ENCODE results near the gene MRPS27. TPM values are rescaled to one million over a fixed set of nuclear protein-coding genes. Genes with fewer than 3 reads are reported as not detected.
A peak's percentile ranks its signal among the peaks of the same experiment; 100 is the strongest.

The MRPS27 gene
- total RNA-seq: 80.1 and 88.2 TPM in 2 replicates

- H3K4me1 Mint-ChIP-seq (ENCODE audit: low read depth): peaks cover 41% of the 10 kb centered on the region
- no peaks in the 10 kb centered on the region for H3K27me3 Mint-ChIP-seq (ENCODE audit: insufficient read depth)
- H3K27ac Mint-ChIP-seq: peak within 1 kb of the TSS; percentile 83
- H3K4me3 Mint-ChIP-seq: peak within 1 kb of the TSS; percentile 95
- H3K36me3 Mint-ChIP-seq (ENCODE audit: low read depth): peaks cover 30% of the 10 kb centered on the region
- intact Hi-C loops (cut with micrococcal nuclease): loop anchor here (1.0 to 10.0 kb wide), 6 partner anchors 12 to 1175 kb away; partner anchors contain the start of genes BTF3 and MCCC2
- DNase-seq (ENCODE audit: low spot score): peak; percentile 93
- no peaks in the 10 kb centered on the region for H3K9me3 Mint-ChIP-seq
Measured at GRCh38 chr5:72319976-72320752, at the start of gene MRPS27, which contains the start of gene PTCD2. TSS of gene MRPS27 (minus strand) at chr5:72320240. CDS start at chr5:72320221, 19 bp downstream. TSS of gene PTCD2 (plus strand) at chr5:72320373. CDS start at chr5:72320383, 10 bp downstream.

- H3K4me1 Mint-ChIP-seq (ENCODE audit: low read depth): no peaks in the 10 kb centered on the region
- H3K9me3 Mint-ChIP-seq: no peaks in the 10 kb centered on the region
- intact Hi-C loops (cut with micrococcal nuclease): loop anchor here (10.0 kb wide), 1 partner anchor 445 kb away; the partner anchor contains the start of gene TNPO1
- no peak overlapping the region for H3K27ac Mint-ChIP-seq
- no peak for DNase-seq (ENCODE audit: low spot score)
- no peaks in the 10 kb centered on the region for H3K36me3 Mint-ChIP-seq (ENCODE audit: low read depth)
- no peaks in the 10 kb centered on the region for H3K27me3 Mint-ChIP-seq (ENCODE audit: insufficient read depth)
- H3K4me3 Mint-ChIP-seq: no peak overlapping the region
Measured at GRCh38 chr5:72369711-72370110, 49.7 kb upstream of the MRPS27 start.

- Mint-ChIP-seq H3K36me3 (ENCODE audit: low read depth) (peaks cover 2% of the 10 kb centered on the region), H3K27me3 (ENCODE audit: insufficient read depth) (no peaks in the 10 kb centered on the region), H3K9me3 (no peaks in the 10 kb centered on the region), H3K4me1 (ENCODE audit: low read depth) (no peaks in the 10 kb centered on the region), H3K27ac (no peak overlapping the region), H3K4me3 (no peak overlapping the region)
- no peak for DNase-seq (ENCODE audit: low spot score)
- intact Hi-C loops (cut with micrococcal nuclease): loop anchor here (10.0 kb wide), 1 partner anchor 446 kb away; the partner anchor contains the start of gene TNPO1
Measured at GRCh38 chr5:72369301-72369700, 49.3 kb upstream of the MRPS27 start.

- no peaks in the 10 kb centered on the region for H3K9me3 Mint-ChIP-seq
- no peaks in the 10 kb centered on the region for H3K27me3 Mint-ChIP-seq (ENCODE audit: insufficient read depth)
- H3K27ac Mint-ChIP-seq: no peak overlapping the region
- intact Hi-C loops (cut with micrococcal nuclease): loop anchor here (10.0 kb wide), 1 partner anchor 447 kb away; the partner anchor contains the start of gene TNPO1
- H3K4me3 Mint-ChIP-seq: no peak overlapping the region
- no peaks in the 10 kb centered on the region for H3K4me1 Mint-ChIP-seq (ENCODE audit: low read depth)
- peaks cover 4% of the 10 kb centered on the region for H3K36me3 Mint-ChIP-seq (ENCODE audit: low read depth)
- no peak for DNase-seq (ENCODE audit: low spot score)
Measured at GRCh38 chr5:72368271-72368670, 48.2 kb upstream of the MRPS27 start.

- peak; percentile 8 for DNase-seq (ENCODE audit: low spot score)
- Mint-ChIP-seq H3K9me3 (no peaks in the 10 kb centered on the region), H3K27me3 (ENCODE audit: insufficient read depth) (no peaks in the 10 kb centered on the region), H3K27ac (no peak overlapping the region), H3K36me3 (ENCODE audit: low read depth) (peaks cover 17% of the 10 kb centered on the region), H3K4me1 (ENCODE audit: low read depth) (no peaks in the 10 kb centered on the region), H3K4me3 (no peak overlapping the region)
- intact Hi-C loops (cut with micrococcal nuclease): loop anchor here (10.0 kb wide), 1 partner anchor 448 kb away; the partner anchor contains the start of gene TNPO1
Measured at GRCh38 chr5:72366324-72366976, 46.4 kb upstream of the MRPS27 start.

GRCh38 chr5:72364951-72365350 is 44.9 kb upstream of the MRPS27 start:
- no peak for DNase-seq (ENCODE audit: low spot score)
- Mint-ChIP-seq H3K27ac (no peak overlapping the region), H3K4me3 (no peak overlapping the region), H3K9me3 (no peaks in the 10 kb centered on the region), H3K27me3 (ENCODE audit: insufficient read depth) (no peaks in the 10 kb centered on the region), H3K36me3 (ENCODE audit: low read depth) (peaks cover 23% of the 10 kb centered on the region), H3K4me1 (ENCODE audit: low read depth) (no peaks in the 10 kb centered on the region)
- intact Hi-C loops (cut with micrococcal nuclease): loop anchor here (10.0 kb wide), 1 partner anchor 450 kb away; the partner anchor contains the start of gene TNPO1

- Mint-ChIP-seq H3K36me3 (ENCODE audit: low read depth) (peaks cover 28% of the 10 kb centered on the region), H3K4me3 (no peak overlapping the region), H3K27me3 (ENCODE audit: insufficient read depth) (no peaks in the 10 kb centered on the region), H3K27ac (no peak overlapping the region), H3K9me3 (no peaks in the 10 kb centered on the region), H3K4me1 (ENCODE audit: low read depth) (no peaks in the 10 kb centered on the region)
- intact Hi-C loops (cut with micrococcal nuclease): loop anchor here (10.0 kb wide), 1 partner anchor 451 kb away; the partner anchor contains the start of gene TNPO1
- DNase-seq (ENCODE audit: low spot score): no peak
Measured at GRCh38 chr5:72364171-72364570, 44.1 kb upstream of the MRPS27 start.

GRCh38 chr5:72363166-72363802 is 43.2 kb upstream of the MRPS27 start:
- Mint-ChIP-seq H3K4me1 (ENCODE audit: low read depth) (no peaks in the 10 kb centered on the region), H3K27me3 (ENCODE audit: insufficient read depth) (no peaks in the 10 kb centered on the region), H3K27ac (no peak overlapping the region), H3K36me3 (ENCODE audit: low read depth) (peaks cover 29% of the 10 kb centered on the region), H3K9me3 (no peaks in the 10 kb centered on the region), H3K4me3 (no peak overlapping the region)
- DNase-seq (ENCODE audit: low spot score): no peak
- intact Hi-C loops (cut with micrococcal nuclease): loop anchor here (10.0 kb wide), 1 partner anchor 452 kb away; the partner anchor contains the start of gene TNPO1

GRCh38 chr5:72359886-72360285 is 39.8 kb upstream of the MRPS27 start:
- intact Hi-C loops (cut with micrococcal nuclease): loop anchor here (10.0 kb wide), 1 partner anchor 455 kb away; the partner anchor contains the start of gene TNPO1
- no peak overlapping the region for H3K27ac Mint-ChIP-seq
- no peak overlapping the region for H3K4me3 Mint-ChIP-seq
- peaks cover 29% of the 10 kb centered on the region for H3K36me3 Mint-ChIP-seq (ENCODE audit: low read depth)
- no peak for DNase-seq (ENCODE audit: low spot score)
- H3K9me3 Mint-ChIP-seq: no peaks in the 10 kb centered on the region
- H3K27me3 Mint-ChIP-seq (ENCODE audit: insufficient read depth): no peaks in the 10 kb centered on the region
- no peaks in the 10 kb centered on the region for H3K4me1 Mint-ChIP-seq (ENCODE audit: low read depth)

GRCh38 chr5:72358925-72359324 is 38.9 kb upstream of the MRPS27 start:
- H3K36me3 Mint-ChIP-seq (ENCODE audit: low read depth): peaks cover 25% of the 10 kb centered on the region
- intact Hi-C loops (cut with micrococcal nuclease): no loop called here

GRCh38 chr5:72356361-72356760 is 36.3 kb upstream of the MRPS27 start:
- intact Hi-C loops (cut with micrococcal nuclease): no loop called here
- Mint-ChIP-seq H3K27ac (no peak overlapping the region), H3K4me1 (ENCODE audit: low read depth) (no peaks in the 10 kb centered on the region), H3K36me3 (ENCODE audit: low read depth) (peaks cover 12% of the 10 kb centered on the region), H3K4me3 (no peak overlapping the region), H3K27me3 (ENCODE audit: insufficient read depth) (no peaks in the 10 kb centered on the region), H3K9me3 (no peaks in the 10 kb centered on the region)
- no peak for DNase-seq (ENCODE audit: low spot score)

More at GRCh38 chr5:72358925-72359324, 38.9 kb upstream of the MRPS27 start:
- no peak overlapping the region for H3K27ac Mint-ChIP-seq
- H3K4me3 Mint-ChIP-seq: no peak overlapping the region
- no peak for DNase-seq (ENCODE audit: low spot score)
- H3K27me3 Mint-ChIP-seq (ENCODE audit: insufficient read depth): no peaks in the 10 kb centered on the region
- no peaks in the 10 kb centered on the region for H3K4me1 Mint-ChIP-seq (ENCODE audit: low read depth)
- no peaks in the 10 kb centered on the region for H3K9me3 Mint-ChIP-seq

GRCh38 chr5:72355706-72356299 is 35.8 kb upstream of the MRPS27 start:
- no peak for DNase-seq (ENCODE audit: low spot score)
- peaks cover 9% of the 10 kb centered on the region for H3K36me3 Mint-ChIP-seq (ENCODE audit: low read depth)

More at GRCh38 chr5:72355706-72356299, 35.8 kb upstream of the MRPS27 start:
- Mint-ChIP-seq H3K4me3 (no peak overlapping the region), H3K27ac (no peak overlapping the region), H3K9me3 (no peaks in the 10 kb centered on the region), H3K27me3 (ENCODE audit: insufficient read depth) (no peaks in the 10 kb centered on the region), H3K4me1 (ENCODE audit: low read depth) (no peaks in the 10 kb centered on the region)
- intact Hi-C loops (cut with micrococcal nuclease): no loop called here

Data from activated T-helper 1 cell treated with anti-CD3 and anti-CD28 coated beads, Interleukin-12 subunit alpha, Interleukin-12 subunit beta, Interleukin-2, Interleukin-4 antibody, amounts not matched to agents 30 ng/mL and 10 ng/mL and 1 ng/mL, durations not matched to agents 14 hours and 24 hours and 36 hours (primary cell).